H1 (cell line): Measurements from ENCODE around the gene PBX3. TPM values are rescaled to one million over a fixed set of nuclear protein-coding genes. Genes with fewer than 3 reads are reported as not detected.

Experiments
- BRCA1 ChIP-seq: IDR thresholded peaks from 2 replicates; pipeline ENCODE4 v1.6.1; 2012; ENCODE audit warnings: low read depth, low read length, improper control_type of control experiment
- EGR1 ChIP-seq: IDR thresholded peaks from 2 replicates; pipeline ENCODE4 v1.6.1; 2011; ENCODE audit warnings: low read depth, low read length, borderline replicate concordance
- EP300 ChIP-seq, 2 experiments: IDR thresholded peaks; 1 replicate in 1 of 2; 2 replicates in 1 of 2; pipeline ENCODE4 v1.6.1; 2011 to 2012; ENCODE audit warnings: low read depth in 2 of 2, low read length in 2 of 2, mild to moderate bottlenecking in 2 of 2, borderline replicate concordance in 1 of 2, inconsistent platforms in 1 of 2, moderate library complexity in 1 of 2
- FOSL1 ChIP-seq: IDR thresholded peaks from 2 replicates; pipeline ENCODE4 v1.6.1; 2011; ENCODE audit warnings: mild to moderate bottlenecking, low read depth, low read length, moderate library complexity; ENCODE audit not compliant: insufficient read depth
- KDM1A ChIP-seq: fragments of 200-600, 300-600 bp; sonication (generic); IDR thresholded peaks from 2 replicates; pipeline ENCODE4 v1.7.1; 2016; ENCODE audit warnings: mild to moderate bottlenecking, low read length, borderline replicate concordance
- KDM5A ChIP-seq: fragments of 200-600 bp; IDR thresholded peaks from 2 replicates; pipeline ENCODE4 v1.7.1; 2012; ENCODE audit warnings: mild to moderate bottlenecking, low read length, inconsistent platforms, mixed read lengths
- polyA plus RNA-seq, 7 experiments: library from polyadenylated mRNA; depleted of rRNA in 3 of 7; stranded (reverse) in 5 of 7; unstranded in 2 of 7; fragments of >200 nt in 5 of 7; fragments of 200-250 nt in 2 of 7; gene quantifications; 1 replicate in 5 of 7; 2 replicates in 1 of 7; 4 replicates in 1 of 7; pipeline versions ENCODE4 v1.2.1 to v1.2.3, GENCODE V29; 2011 to 2013; ENCODE audit warnings: missing spikeins in 2 of 7, mixed read lengths in 2 of 7
- total RNA-seq: library from RNA; stranded (reverse); fragmentation: NEBNext Ultra II Directional; extraction: Animal tissue kit (Norgen Biotek cat#: 25700); gene quantifications from 2 replicates; pipeline ENCODE4 v1.2.1, GENCODE V29; 2021
- TF ChIP-seq, protein P1 (sequence below): fragments of 300-600 bp; sonication (generic); IDR thresholded peaks from 2 replicates; pipeline ENCODE4 v1.7.1; 2012; ENCODE audit warnings: low read length, moderate library complexity, mild to moderate bottlenecking, inconsistent platforms; ENCODE audit not compliant: insufficient replicate concordance
- TF ChIP-seq, protein P2 (sequence below): IDR thresholded peaks from 2 replicates; pipeline ENCODE4 v1.6.1; 2012; ENCODE audit warnings: inconsistent platforms
- TF ChIP-seq, protein P3 (sequence below): IDR thresholded peaks from 2 replicates; pipeline ENCODE4 v1.6.1; 2012; ENCODE audit warnings: inconsistent platforms

PBX3 gene
- total and polyA plus RNA-seq, 2 of the 8 experiments (the other 6 are each of a cell fraction or from before 2014, with no cell fraction given): 22.7 to 44.3 TPM

DNA sequence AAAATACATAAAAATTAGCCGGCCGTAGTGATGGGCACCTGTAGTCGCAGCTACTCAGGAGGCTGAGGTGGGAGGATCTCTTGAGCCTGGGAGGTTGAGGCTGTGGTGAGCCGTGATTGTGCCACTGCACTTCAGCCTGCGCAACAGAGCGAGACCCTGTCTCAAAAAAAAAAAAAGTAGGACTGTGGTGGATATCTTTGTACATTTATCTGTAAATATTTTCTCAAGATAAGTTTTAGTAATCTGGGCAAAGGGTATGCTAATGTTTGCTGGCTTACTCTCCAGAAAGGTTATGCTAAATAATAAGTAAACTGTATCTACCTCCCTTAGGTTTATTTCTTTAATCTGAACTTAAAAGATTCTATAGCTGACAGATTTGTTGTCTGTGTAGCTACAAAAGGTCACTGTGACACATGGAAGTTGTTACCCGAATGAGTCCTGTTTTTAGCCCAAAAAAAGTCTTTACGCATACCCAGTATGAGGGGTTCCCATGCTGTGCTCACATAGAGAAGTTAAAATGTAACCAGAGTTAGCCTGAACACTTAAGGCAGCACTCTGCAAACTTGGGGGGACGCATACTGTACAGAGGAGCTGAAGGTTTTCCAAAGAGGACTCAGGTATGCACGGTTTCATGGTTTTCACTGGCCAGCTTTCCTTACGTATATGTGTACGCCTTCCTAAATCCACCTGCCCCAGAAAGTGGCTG, 206.3 kb downstream of the PBX3 start (continued):
- TF ChIP-seq, protein P1, sequence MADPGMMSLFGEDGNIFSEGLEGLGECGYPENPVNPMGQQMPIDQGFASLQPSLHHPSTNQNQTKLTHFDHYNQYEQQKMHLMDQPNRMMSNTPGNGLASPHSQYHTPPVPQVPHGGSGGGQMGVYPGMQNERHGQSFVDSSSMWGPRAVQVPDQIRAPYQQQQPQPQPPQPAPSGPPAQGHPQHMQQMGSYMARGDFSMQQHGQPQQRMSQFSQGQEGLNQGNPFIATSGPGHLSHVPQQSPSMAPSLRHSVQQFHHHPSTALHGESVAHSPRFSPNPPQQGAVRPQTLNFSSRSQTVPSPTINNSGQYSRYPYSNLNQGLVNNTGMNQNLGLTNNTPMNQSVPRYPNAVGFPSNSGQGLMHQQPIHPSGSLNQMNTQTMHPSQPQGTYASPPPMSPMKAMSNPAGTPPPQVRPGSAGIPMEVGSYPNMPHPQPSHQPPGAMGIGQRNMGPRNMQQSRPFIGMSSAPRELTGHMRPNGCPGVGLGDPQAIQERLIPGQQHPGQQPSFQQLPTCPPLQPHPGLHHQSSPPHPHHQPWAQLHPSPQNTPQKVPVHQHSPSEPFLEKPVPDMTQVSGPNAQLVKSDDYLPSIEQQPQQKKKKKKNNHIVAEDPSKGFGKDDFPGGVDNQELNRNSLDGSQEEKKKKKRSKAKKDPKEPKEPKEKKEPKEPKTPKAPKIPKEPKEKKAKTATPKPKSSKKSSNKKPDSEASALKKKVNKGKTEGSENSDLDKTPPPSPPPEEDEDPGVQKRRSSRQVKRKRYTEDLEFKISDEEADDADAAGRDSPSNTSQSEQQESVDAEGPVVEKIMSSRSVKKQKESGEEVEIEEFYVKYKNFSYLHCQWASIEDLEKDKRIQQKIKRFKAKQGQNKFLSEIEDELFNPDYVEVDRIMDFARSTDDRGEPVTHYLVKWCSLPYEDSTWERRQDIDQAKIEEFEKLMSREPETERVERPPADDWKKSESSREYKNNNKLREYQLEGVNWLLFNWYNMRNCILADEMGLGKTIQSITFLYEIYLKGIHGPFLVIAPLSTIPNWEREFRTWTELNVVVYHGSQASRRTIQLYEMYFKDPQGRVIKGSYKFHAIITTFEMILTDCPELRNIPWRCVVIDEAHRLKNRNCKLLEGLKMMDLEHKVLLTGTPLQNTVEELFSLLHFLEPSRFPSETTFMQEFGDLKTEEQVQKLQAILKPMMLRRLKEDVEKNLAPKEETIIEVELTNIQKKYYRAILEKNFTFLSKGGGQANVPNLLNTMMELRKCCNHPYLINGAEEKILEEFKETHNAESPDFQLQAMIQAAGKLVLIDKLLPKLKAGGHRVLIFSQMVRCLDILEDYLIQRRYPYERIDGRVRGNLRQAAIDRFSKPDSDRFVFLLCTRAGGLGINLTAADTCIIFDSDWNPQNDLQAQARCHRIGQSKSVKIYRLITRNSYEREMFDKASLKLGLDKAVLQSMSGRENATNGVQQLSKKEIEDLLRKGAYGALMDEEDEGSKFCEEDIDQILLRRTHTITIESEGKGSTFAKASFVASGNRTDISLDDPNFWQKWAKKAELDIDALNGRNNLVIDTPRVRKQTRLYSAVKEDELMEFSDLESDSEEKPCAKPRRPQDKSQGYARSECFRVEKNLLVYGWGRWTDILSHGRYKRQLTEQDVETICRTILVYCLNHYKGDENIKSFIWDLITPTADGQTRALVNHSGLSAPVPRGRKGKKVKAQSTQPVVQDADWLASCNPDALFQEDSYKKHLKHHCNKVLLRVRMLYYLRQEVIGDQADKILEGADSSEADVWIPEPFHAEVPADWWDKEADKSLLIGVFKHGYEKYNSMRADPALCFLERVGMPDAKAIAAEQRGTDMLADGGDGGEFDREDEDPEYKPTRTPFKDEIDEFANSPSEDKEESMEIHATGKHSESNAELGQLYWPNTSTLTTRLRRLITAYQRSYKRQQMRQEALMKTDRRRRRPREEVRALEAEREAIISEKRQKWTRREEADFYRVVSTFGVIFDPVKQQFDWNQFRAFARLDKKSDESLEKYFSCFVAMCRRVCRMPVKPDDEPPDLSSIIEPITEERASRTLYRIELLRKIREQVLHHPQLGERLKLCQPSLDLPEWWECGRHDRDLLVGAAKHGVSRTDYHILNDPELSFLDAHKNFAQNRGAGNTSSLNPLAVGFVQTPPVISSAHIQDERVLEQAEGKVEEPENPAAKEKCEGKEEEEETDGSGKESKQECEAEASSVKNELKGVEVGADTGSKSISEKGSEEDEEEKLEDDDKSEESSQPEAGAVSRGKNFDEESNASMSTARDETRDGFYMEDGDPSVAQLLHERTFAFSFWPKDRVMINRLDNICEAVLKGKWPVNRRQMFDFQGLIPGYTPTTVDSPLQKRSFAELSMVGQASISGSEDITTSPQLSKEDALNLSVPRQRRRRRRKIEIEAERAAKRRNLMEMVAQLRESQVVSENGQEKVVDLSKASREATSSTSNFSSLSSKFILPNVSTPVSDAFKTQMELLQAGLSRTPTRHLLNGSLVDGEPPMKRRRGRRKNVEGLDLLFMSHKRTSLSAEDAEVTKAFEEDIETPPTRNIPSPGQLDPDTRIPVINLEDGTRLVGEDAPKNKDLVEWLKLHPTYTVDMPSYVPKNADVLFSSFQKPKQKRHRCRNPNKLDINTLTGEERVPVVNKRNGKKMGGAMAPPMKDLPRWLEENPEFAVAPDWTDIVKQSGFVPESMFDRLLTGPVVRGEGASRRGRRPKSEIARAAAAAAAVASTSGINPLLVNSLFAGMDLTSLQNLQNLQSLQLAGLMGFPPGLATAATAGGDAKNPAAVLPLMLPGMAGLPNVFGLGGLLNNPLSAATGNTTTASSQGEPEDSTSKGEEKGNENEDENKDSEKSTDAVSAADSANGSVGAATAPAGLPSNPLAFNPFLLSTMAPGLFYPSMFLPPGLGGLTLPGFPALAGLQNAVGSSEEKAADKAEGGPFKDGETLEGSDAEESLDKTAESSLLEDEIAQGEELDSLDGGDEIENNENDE: no peak
- TF ChIP-seq FOSL1 (no peak), KDM5A (no peak), BRCA1 (no peak), EGR1 (no peak), EP300 (IDR thresholded peaks at IDR 0.05; ENCODE audit: borderline replicate concordance in 1 of 2, low read depth in 2 of 2, low read length in 2 of 2) (no peak), KDM1A (no peak)
- TF ChIP-seq, protein P2, sequence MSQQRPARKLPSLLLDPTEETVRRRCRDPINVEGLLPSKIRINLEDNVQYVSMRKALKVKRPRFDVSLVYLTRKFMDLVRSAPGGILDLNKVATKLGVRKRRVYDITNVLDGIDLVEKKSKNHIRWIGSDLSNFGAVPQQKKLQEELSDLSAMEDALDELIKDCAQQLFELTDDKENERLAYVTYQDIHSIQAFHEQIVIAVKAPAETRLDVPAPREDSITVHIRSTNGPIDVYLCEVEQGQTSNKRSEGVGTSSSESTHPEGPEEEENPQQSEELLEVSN: no peak
- TF ChIP-seq, protein P3, sequence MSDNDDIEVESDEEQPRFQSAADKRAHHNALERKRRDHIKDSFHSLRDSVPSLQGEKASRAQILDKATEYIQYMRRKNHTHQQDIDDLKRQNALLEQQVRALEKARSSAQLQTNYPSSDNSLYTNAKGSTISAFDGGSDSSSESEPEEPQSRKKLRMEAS: no peak
